H1 (cell line): Measurements from ENCODE around the gene OR2A42.
"Not testable (repeated sequence)": the region's sequence is repeated elsewhere in the genome, so short reads cannot be mapped to it uniquely, and the experiment has no call there.

Experiments used
- RBBP5 ChIP-seq: IDR thresholded peaks from 2 replicates; pipeline ENCODE4 v1.7.1; 2012; ENCODE audit warnings: low read depth, mild to moderate bottlenecking, inconsistent platforms, low read length, moderate library complexity, borderline replicate concordance
- TF ChIP-seq, protein P1 (sequence below), 3 experiments: IDR thresholded peaks; 1 replicate in 2 of 3; 2 replicates in 1 of 3; pipeline versions ENCODE4 v1.5.1 to v1.6.1; 2011; ENCODE audit warnings: low read length in 3 of 3, mild to moderate bottlenecking in 3 of 3, inconsistent platforms in 2 of 3, low read depth in 1 of 3, moderate library complexity in 1 of 3; ENCODE audit not compliant: insufficient read depth in 1 of 3; ENCODE audit errors: control extremely low read depth in 1 of 3

DNA sequence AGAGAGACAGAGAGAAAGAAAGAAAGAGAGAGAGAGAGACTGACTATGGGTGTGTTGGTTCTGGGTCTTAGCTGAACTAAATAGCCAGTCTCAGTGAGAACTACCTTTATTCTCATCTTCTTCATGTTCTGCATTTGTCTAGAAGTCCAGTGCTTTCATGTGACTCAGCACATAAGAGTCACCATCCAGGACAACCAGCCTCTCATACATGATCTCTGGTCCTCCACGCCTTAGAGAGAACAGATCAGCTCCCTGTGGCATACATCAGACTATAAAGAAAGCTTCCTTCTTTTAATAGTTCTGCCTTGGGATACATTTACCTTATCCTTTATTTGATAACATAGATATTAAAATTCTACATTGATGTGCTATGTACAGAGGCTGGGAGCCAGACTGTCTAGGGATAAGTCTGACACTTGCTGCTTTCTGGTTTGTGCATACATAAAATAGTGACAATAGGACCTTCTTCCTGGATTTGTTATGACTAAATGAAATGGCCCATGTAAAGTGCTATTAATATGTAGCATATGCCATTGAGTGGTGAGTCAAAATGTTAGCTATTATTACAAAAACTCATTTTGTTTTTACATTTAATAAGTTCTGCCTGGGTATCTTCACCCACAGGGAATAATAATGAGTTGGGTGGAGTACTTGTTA, 8.4 kb upstream of the OR2A42 start:
- TF ChIP-seq, protein P1, sequence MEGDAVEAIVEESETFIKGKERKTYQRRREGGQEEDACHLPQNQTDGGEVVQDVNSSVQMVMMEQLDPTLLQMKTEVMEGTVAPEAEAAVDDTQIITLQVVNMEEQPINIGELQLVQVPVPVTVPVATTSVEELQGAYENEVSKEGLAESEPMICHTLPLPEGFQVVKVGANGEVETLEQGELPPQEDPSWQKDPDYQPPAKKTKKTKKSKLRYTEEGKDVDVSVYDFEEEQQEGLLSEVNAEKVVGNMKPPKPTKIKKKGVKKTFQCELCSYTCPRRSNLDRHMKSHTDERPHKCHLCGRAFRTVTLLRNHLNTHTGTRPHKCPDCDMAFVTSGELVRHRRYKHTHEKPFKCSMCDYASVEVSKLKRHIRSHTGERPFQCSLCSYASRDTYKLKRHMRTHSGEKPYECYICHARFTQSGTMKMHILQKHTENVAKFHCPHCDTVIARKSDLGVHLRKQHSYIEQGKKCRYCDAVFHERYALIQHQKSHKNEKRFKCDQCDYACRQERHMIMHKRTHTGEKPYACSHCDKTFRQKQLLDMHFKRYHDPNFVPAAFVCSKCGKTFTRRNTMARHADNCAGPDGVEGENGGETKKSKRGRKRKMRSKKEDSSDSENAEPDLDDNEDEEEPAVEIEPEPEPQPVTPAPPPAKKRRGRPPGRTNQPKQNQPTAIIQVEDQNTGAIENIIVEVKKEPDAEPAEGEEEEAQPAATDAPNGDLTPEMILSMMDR (IDR thresholded peaks at IDR 0.05; ENCODE audit: control extremely low read depth in 1 of 3, insufficient read depth in 1 of 3, low read depth in 1 of 3, low read length in 3 of 3), result not testable (repeated sequence)
- not testable (repeated sequence) for TF ChIP-seq RBBP5
